ENCODE measurements around the gene STAMBPL1.
A peak's percentile ranks its signal among the peaks of the same experiment; 100 is the strongest.

STAMBPL1 gene

DNA sequence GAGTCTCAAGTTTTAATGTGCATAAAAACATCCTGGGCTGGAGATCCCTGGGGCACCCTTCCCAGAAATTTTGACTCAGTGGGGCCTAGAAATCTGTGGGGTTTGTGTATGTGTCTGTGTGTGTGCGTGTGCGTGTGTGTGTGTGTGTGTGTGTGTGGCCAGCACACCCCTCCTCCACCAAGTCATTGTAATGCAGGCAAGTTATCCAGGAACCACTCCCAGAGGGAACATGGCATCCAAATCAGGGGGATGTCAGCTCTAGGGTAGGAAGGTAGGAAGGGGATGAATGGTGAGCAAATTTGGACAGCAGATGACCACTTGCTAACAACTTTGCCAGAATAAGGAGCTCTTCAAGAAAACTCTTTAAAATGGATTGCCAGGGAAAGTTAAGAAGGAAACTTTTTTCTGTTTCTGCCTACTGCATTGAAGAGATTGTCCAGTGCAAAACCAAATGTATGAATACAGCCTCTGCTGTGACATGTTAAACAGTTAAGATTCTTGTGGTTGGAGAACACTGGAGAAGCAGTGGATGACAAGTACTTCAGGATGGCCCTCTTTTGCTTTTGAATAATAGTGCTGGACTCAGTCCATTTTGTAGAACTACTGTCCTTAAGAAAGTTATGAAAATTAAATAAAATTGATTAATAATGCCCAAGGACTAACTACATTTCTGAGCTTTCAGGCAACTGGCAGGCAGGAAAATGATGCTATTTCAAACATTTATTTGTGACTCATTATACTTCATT is 12.3 kb downstream of the STAMBPL1 start:
- TF ChIP-seq POLR2A (IDR thresholded peaks at IDR 0.05; ENCODE audit: low read length) = no peak
- DNase-seq = no peak

DNA sequence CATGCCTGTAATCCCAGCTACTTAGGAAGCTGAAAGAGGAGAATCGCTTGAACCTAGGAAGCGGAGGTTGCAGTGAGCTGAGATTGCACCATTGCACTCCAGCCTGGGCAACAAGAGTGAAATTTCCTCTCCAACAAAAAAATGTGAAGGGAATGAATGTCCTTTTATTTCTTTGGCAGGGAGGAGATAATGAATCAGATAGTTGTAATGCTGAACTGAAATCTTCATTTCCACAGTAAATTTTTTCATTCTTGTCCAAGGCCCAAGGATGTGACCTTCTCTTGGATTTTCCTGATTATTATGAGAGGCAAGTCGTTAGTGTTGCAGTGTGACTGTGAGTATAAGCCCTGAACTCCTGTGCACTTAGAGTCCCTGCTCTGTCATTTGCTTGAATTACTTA is 13.6 kb downstream of the STAMBPL1 start:
- no peak for TF ChIP-seq POLR2A (IDR thresholded peaks at IDR 0.05; ENCODE audit: low read length)
- no peak for TF ChIP-seq GATA1 (IDR thresholded peaks at IDR 0.05; ENCODE audit: low read depth, low read length)
- DNase-seq = no peak

- DNase-seq = no peak
- TF ChIP-seq POLR2A (IDR thresholded peaks at IDR 0.05; ENCODE audit: low read length) (no peak), GATA1 (IDR thresholded peaks at IDR 0.05; ENCODE audit: low read depth, low read length) (no peak)
Measured at GRCh38 chr10:88895250-88895649, 15.2 kb downstream of the STAMBPL1 start.

DNA sequence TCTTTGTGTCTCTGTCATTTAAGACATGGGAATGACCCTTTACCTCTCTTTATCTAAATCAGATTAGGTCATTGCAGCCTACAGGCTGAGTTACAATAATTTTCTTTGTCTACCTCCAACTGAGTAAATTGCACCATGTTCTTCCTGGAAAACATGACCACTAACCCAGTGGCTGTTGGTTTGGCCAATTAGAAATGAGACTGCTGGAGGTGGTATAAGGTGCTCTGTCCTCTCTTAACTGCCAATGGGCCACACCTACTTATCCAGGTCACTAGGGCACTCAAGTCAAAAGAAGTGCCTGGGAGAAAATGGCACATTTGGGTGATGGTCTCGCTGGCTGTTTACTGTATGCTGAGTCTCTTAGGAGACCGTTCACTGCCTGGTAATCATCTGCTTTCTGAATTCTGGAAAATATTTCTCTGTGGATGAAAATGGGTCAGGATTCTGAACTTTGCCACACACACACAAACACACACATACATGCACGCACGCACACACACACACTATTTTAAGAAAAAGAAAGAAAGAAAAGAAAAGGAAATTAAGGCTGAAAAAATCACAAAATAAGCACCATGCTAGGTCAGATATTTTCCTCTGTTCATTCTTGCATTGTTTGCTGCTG is 16.4 kb downstream of the STAMBPL1 start:
- DNase-seq = no peak
- TF ChIP-seq GATA1 (IDR thresholded peaks at IDR 0.05; ENCODE audit: low read depth, low read length) = no peak
- TF ChIP-seq POLR2A (IDR thresholded peaks at IDR 0.05; ENCODE audit: low read length) = no peak

DNA sequence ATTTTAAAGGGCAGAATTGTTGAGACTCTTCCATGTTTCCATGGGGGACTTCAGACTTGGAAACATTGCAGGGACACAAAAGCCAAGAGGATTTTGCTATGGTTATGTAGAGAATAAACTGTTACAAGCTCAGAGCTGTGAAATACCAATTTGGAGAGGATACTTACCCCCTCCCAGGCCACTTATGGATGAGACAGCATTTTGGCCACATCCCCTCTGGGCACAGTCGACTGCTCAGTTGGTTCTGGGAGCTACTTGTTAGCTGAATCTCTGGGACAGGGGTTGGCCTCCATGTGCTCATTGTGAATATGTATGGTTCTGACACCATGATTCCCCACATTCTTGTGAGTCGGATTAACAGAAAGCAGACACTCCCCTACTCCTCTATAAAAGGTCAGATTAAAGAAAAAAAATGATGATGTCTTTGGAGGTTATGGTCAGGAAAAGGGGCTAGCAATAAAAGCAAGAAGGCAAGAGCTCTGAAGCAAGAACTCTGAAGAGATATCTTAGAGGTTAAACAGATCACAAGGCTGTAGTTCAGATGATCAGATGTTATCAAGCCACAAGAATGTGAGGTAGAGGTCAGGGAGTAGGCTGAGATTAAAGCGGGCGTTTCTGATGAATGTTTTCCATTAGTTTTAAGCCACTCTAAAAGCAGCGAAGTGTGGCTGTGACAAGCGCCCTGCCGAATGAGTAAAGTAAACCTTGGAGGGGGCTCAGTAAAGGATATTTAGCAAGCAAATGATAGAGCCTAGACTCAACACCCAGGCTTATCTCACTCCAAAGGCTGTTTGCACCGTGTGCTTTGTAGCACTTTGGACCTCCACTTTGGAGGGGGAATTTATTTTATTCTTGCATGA is 17.2 kb downstream of the STAMBPL1 start:
- TF ChIP-seq POLR2A (IDR thresholded peaks at IDR 0.05; ENCODE audit: low read length) (no peak), GATA1 (IDR thresholded peaks at IDR 0.05; ENCODE audit: low read depth, low read length) (no peak)
- peak in 1 of 2 experiments; percentile 2 for DNase-seq

- TF ChIP-seq GATA1 (IDR thresholded peaks at IDR 0.05; ENCODE audit: low read depth, low read length) (no peak), POLR2A (IDR thresholded peaks at IDR 0.05; ENCODE audit: low read length) (no peak)
- DNase-seq = no peak
Measured at GRCh38 chr10:88898727-88899126, 18.7 kb downstream of the STAMBPL1 start.

GRCh38 chr10:88899886-88900285 is 19.8 kb downstream of the STAMBPL1 start:
- DNase-seq = no peak
- TF ChIP-seq GATA1 (IDR thresholded peaks at IDR 0.05; ENCODE audit: low read depth, low read length) (no peak), POLR2A (IDR thresholded peaks at IDR 0.05; ENCODE audit: low read length) (no peak)

- no peak for TF ChIP-seq GATA1 (IDR thresholded peaks at IDR 0.05; ENCODE audit: low read depth, low read length)
- TF ChIP-seq POLR2A (IDR thresholded peaks at IDR 0.05; ENCODE audit: low read length) = no peak
- DNase-seq = no peak
Measured at GRCh38 chr10:88901206-88901983, 21.4 kb downstream of the STAMBPL1 start.

DNA sequence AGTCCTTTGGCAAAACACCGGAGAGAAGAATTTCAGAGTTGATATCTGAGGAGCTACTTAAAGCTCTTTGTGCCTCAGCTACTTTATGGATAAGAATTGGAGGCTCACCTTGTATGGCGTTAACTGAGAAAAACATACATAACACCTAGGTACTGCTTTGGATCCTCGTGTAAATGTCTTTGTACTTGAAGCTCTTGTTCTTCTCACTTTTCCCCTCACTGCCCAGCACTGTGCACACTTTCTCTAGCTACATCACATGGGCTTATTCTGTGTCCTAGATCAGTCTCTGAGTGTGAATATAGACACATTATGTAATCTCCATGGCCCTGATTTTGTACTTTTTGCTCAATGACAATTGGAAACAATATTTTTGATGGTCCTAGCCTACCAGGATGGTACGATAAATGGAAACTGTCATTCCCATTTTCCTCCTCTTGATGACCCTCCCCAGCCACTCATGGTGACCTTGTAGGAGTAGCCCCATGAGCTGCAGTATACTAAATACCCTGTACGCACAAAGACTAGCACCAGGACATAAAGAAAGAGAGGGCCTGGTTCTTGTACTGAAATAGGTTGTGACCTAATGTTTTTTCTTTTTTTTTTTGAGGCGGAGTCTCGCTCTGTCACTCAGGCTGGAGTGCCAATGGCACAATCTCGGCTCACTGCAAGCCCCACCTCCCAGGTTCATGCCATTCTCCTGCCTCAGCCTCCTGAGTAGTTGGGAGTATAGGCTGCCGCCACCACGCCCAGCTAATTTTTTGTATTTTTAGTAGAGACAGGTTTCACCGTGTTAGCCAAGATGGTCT is 22.1 kb downstream of the STAMBPL1 start:
- DNase-seq = no peak
- no peak for TF ChIP-seq POLR2A (IDR thresholded peaks at IDR 0.05; ENCODE audit: low read length)
- TF ChIP-seq GATA1 (IDR thresholded peaks at IDR 0.05; ENCODE audit: low read depth, low read length) = no peak

- DNase-seq = no peak
- TF ChIP-seq GATA1 (IDR thresholded peaks at IDR 0.05; ENCODE audit: low read depth, low read length) (no peak), POLR2A (IDR thresholded peaks at IDR 0.05; ENCODE audit: low read length) (no peak)
Measured at GRCh38 chr10:88903715-88904114, 23.7 kb downstream of the STAMBPL1 start.

DNA sequence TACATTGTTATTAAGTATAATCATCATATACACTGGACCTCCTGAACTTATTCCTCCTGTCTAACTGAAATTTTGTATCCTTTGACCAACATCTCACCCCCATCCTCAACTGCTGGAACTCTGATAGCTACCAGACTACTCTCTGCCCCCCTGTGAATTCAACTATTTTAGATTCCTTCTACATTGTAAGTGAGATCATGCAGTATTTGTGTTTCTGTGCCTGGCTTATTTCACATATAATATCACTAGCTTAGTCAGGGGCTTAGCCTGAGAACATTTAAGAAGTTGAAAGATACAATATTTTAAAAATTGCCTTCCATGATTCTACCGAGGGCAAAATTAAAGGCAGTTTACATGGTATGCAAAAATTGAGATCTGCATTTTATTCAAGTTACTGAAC is 26.9 kb downstream of the STAMBPL1 start:
- no peak for TF ChIP-seq GATA1 (IDR thresholded peaks at IDR 0.05; ENCODE audit: low read depth, low read length)
- no peak for TF ChIP-seq POLR2A (IDR thresholded peaks at IDR 0.05; ENCODE audit: low read length)
- DNase-seq = no peak

DNA sequence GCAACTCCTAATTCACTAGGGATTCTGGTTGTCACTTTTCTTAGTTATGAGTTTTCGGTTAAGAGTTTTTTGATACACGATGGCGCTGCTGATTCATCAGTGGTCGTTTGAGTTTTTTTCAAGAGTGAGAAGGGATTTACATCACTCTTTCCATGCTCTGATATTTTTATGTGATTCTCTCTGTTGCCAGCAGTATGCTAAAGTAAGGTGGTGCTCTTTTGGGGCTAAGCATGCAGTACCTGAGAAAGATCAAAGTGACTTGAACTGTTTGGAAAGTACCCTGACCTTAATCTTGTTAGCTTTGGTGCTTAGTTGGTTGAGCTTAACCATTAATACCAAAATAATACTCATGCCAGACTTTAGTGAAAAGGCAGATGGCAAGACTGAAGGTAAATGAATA is 28.1 kb downstream of the STAMBPL1 start:
- TF ChIP-seq GATA1 (IDR thresholded peaks at IDR 0.05; ENCODE audit: low read depth, low read length) (no peak), POLR2A (IDR thresholded peaks at IDR 0.05; ENCODE audit: low read length) (no peak)
- no peak for DNase-seq

GRCh38 chr10:88911116-88911515 is 31.1 kb downstream of the STAMBPL1 start:
- TF ChIP-seq GATA1 (IDR thresholded peaks at IDR 0.05; ENCODE audit: low read depth, low read length) = no peak
- no peak for TF ChIP-seq POLR2A (IDR thresholded peaks at IDR 0.05; ENCODE audit: low read length)
- no peak for DNase-seq
